Neural progenitor cell (in vitro differentiated cells): Measurements from ENCODE around the gene UQCC2. TPM values are rescaled to one million over a fixed set of nuclear protein-coding genes. Genes with fewer than 3 reads are reported as not detected.

Experiments used
- DNase-seq: peaks from one replicate; pipeline ENCODE4 v3.0.0-alpha.2; 2016; ENCODE audit warnings: low spot score
- H2AFZ ChIP-seq: fragments of 200-600 bp; sonication (generic); replicated peaks from 2 replicates; pipeline ENCODE4 v1.6.1; 2016; ENCODE audit warnings: antibody characterized with exemption
- H3F3A ChIP-seq: fragments of 200-600 bp; sonication (generic); 2 replicates; pipeline ENCODE4 v1.6.1; 2016; ENCODE audit warnings: antibody characterized with exemption, low read depth
- H3K27ac ChIP-seq: fragments of 200-600 bp; sonication (generic); 2 replicates; pipeline ENCODE4 v1.5.1; 2016; ENCODE audit warnings: mild to moderate bottlenecking
- H3K27me3 ChIP-seq: fragments of 200-600 bp; sonication (generic); 2 replicates; pipeline ENCODE4 v1.6.1; 2016; ENCODE audit warnings: mild to moderate bottlenecking, moderate library complexity
- H3K36me3 ChIP-seq: fragments of 200-600 bp; sonication (generic); 2 replicates; pipeline ENCODE4 v1.5.1; 2016
- H3K4me1 ChIP-seq: fragments of 200-600 bp; sonication (generic); 2 replicates; pipeline ENCODE4 v1.6.1; 2016; ENCODE audit warnings: mixed run types
- H3K4me2 ChIP-seq: fragments of 200-600 bp; sonication (generic); 2 replicates; pipeline ENCODE4 v1.6.1; 2016
- H3K4me3 ChIP-seq: fragments of 200-600 bp; sonication (generic); 2 replicates; pipeline ENCODE4 v1.5.1; 2016
- H3K79me2 ChIP-seq: fragments of 200-600 bp; sonication (generic); 2 replicates; pipeline ENCODE4 v1.6.1; 2016; ENCODE audit warnings: low read depth
- H3K9ac ChIP-seq: fragments of 200-600 bp; sonication (generic); 2 replicates; pipeline ENCODE4 v1.6.1; 2016
- H3K9me3 ChIP-seq: fragments of 200-600 bp; sonication (generic); 2 replicates; pipeline ENCODE4 v1.5.1; 2016; ENCODE audit warnings: low read depth
- H4K20me1 ChIP-seq: fragments of 200-600 bp; sonication (generic); 2 replicates; pipeline ENCODE4 v1.6.1; 2016; ENCODE audit warnings: low read depth
- H3K27ac Mint-ChIP-seq: 3 replicates; pipeline ENCODE4 v1.8.0; 2021; ENCODE audit warnings: mixed read lengths
- H3K27me3 Mint-ChIP-seq: 2 replicates; pipeline ENCODE4 v1.8.0; 2022; ENCODE audit warnings: low read depth, mild to moderate bottlenecking, inconsistent platforms, moderate library complexity, mixed read lengths; ENCODE audit not compliant: insufficient read depth
- H3K36me3 Mint-ChIP-seq: 3 replicates; pipeline ENCODE4 v1.8.0; 2021; ENCODE audit warnings: mixed read lengths
- H3K4me1 Mint-ChIP-seq: 3 replicates; pipeline ENCODE4 v1.8.0; 2021; ENCODE audit warnings: mixed read lengths
- H3K4me3 Mint-ChIP-seq: 3 replicates; pipeline ENCODE4 v1.8.0; 2021; ENCODE audit warnings: mild to moderate bottlenecking, moderate library complexity, mixed read lengths
- H3K9me3 Mint-ChIP-seq: 3 replicates; pipeline ENCODE4 v1.8.0; 2020; ENCODE audit warnings: mixed read lengths
- CTCF ChIP-seq: fragments of 200-600 bp; sonication (generic); IDR thresholded peaks from 2 replicates; pipeline ENCODE4 v1.5.1; 2017; ENCODE audit warnings: antibody characterized with exemption, mild to moderate bottlenecking
- EZH2 ChIP-seq: fragments of 200-600 bp; sonication (generic); IDR thresholded peaks from 2 replicates; pipeline ENCODE4 v1.6.1; 2017; ENCODE audit warnings: antibody characterized with exemption, mild to moderate bottlenecking, moderate library complexity
- EZH2phosphoT487 ChIP-seq: fragments of 200-600 bp; sonication (generic); IDR thresholded peaks from 2 replicates; pipeline ENCODE4 v1.6.1; 2017; ENCODE audit warnings: antibody characterized with exemption
- total RNA-seq: library from RNA; depleted of rRNA; stranded (reverse); fragments of >200 nt; gene quantifications from 2 replicates; pipeline ENCODE4 v1.2.3, GENCODE V29; 2015; ENCODE audit warnings: low replicate concordance

Gene UQCC2
- total RNA-seq, 1 donor from 2014 or later, result 95.9 TPM

GRCh38 chr6:33720998-33721397 lies 9.5 kb upstream of the UQCC2 start:
- Mint-ChIP-seq H3K4me3 (no peak overlapping the region), H3K4me1 (peaks cover 4% of the 10 kb centered on the region), H3K27me3 (peaks cover 2% of the 10 kb centered on the region), H3K9me3 (no peaks in the 10 kb centered on the region), H3K27ac (no peak overlapping the region), H3K36me3 (no peaks in the 10 kb centered on the region)
- Histone ChIP-seq H3K4me1 (no peaks in the 10 kb centered on the region), H3K4me3 (no peak overlapping the region), H3K27ac (no peak overlapping the region), H3K27me3 (no peaks in the 10 kb centered on the region), H4K20me1 (no peaks in the 10 kb centered on the region), H3K36me3 (no peaks in the 10 kb centered on the region), H3K4me2 (no peak overlapping the region), H3K79me2 (no peaks in the 10 kb centered on the region), H2AFZ (no peak overlapping the region), H3K9me3 (no peaks in the 10 kb centered on the region), H3K9ac (no peak overlapping the region), H3F3A (no peaks in the 10 kb centered on the region)
- no peak for DNase-seq
- TF ChIP-seq EZH2, result no peak
- TF ChIP-seq CTCF, result no peak
- no peak for TF ChIP-seq EZH2phosphoT487

- H3K27me3 ChIP-seq, result no peaks in the 10 kb centered on the region
- no peaks in the 10 kb centered on the region for H3K9me3 Mint-ChIP-seq
- no peaks in the 10 kb centered on the region for H3K36me3 Mint-ChIP-seq
- H3K4me3 Mint-ChIP-seq, result no peak overlapping the region
- H3K27ac ChIP-seq, result no peak overlapping the region
- no peaks in the 10 kb centered on the region for H4K20me1 ChIP-seq
- no peak overlapping the region for H3K9ac ChIP-seq
- H3K36me3 ChIP-seq, result no peaks in the 10 kb centered on the region
- H3K4me1 ChIP-seq, result no peaks in the 10 kb centered on the region
- H3K27me3 Mint-ChIP-seq, result peaks cover 2% of the 10 kb centered on the region
- H3K4me3 ChIP-seq, result no peak overlapping the region
- H3K79me2 ChIP-seq, result no peaks in the 10 kb centered on the region
- DNase-seq, result no peak
- H2AFZ ChIP-seq, result no peak overlapping the region
- H3K4me2 ChIP-seq, result no peak overlapping the region
- no peak overlapping the region for H3K27ac Mint-ChIP-seq
- H3K4me1 Mint-ChIP-seq, result peaks cover 1% of the 10 kb centered on the region
- H3F3A ChIP-seq, result no peaks in the 10 kb centered on the region
- no peak for TF ChIP-seq EZH2
- H3K9me3 ChIP-seq, result no peaks in the 10 kb centered on the region
Observed at GRCh38 chr6:33719326-33719987, 8.0 kb upstream of the UQCC2 start.

GRCh38 chr6:33718713-33719112 lies 7.2 kb upstream of the UQCC2 start:
- TF ChIP-seq EZH2phosphoT487, result no peak
- no peak overlapping the region for H3K27ac Mint-ChIP-seq

GRCh38 chr6:33717934-33718455 lies 6.5 kb upstream of the UQCC2 start:
- Mint-ChIP-seq H3K4me1 (no peaks in the 10 kb centered on the region), H3K36me3 (no peaks in the 10 kb centered on the region), H3K4me3 (no peak overlapping the region), H3K27ac (no peak overlapping the region), H3K27me3 (peaks cover 2% of the 10 kb centered on the region), H3K9me3 (no peaks in the 10 kb centered on the region)
- Histone ChIP-seq H3K4me2 (no peak overlapping the region), H3K27ac (no peak overlapping the region), H4K20me1 (no peaks in the 10 kb centered on the region), H3K79me2 (no peaks in the 10 kb centered on the region), H3K4me1 (no peaks in the 10 kb centered on the region), H3K9ac (no peak overlapping the region), H3K27me3 (no peaks in the 10 kb centered on the region), H2AFZ (no peak overlapping the region), H3K4me3 (no peak overlapping the region), H3K9me3 (no peaks in the 10 kb centered on the region), H3F3A (no peaks in the 10 kb centered on the region), H3K36me3 (no peaks in the 10 kb centered on the region)
- TF ChIP-seq EZH2phosphoT487, result no peak
- no peak for TF ChIP-seq EZH2
- no peak for TF ChIP-seq CTCF
- no peak for DNase-seq

More at GRCh38 chr6:33718713-33719112, 7.2 kb upstream of the UQCC2 start:
- Mint-ChIP-seq H3K4me3 (no peak overlapping the region), H3K27me3 (peaks cover 2% of the 10 kb centered on the region), H3K36me3 (no peaks in the 10 kb centered on the region), H3K4me1 (no peaks in the 10 kb centered on the region), H3K9me3 (no peaks in the 10 kb centered on the region)
- H3K79me2 ChIP-seq, result no peaks in the 10 kb centered on the region
- no peak overlapping the region for H3K27ac ChIP-seq
- H3K9ac ChIP-seq, result no peak overlapping the region
- H2AFZ ChIP-seq, result no peak overlapping the region
- no peaks in the 10 kb centered on the region for H4K20me1 ChIP-seq
- H3K4me1 ChIP-seq, result no peaks in the 10 kb centered on the region
- no peaks in the 10 kb centered on the region for H3K36me3 ChIP-seq
- no peak overlapping the region for H3K4me2 ChIP-seq
- H3K9me3 ChIP-seq, result no peaks in the 10 kb centered on the region
- no peak for DNase-seq
- no peaks in the 10 kb centered on the region for H3F3A ChIP-seq
- H3K27me3 ChIP-seq, result no peaks in the 10 kb centered on the region
- no peak overlapping the region for H3K4me3 ChIP-seq
